Midbrain (tissue), 1 donor: ENCODE measurements around the gene SEZ6L.

Experiments used
- DNase-seq: peaks from one replicate; lab custom pipeline; 2025; lab: John Stamatoyannopoulos, UW

Gene SEZ6L

DNA sequence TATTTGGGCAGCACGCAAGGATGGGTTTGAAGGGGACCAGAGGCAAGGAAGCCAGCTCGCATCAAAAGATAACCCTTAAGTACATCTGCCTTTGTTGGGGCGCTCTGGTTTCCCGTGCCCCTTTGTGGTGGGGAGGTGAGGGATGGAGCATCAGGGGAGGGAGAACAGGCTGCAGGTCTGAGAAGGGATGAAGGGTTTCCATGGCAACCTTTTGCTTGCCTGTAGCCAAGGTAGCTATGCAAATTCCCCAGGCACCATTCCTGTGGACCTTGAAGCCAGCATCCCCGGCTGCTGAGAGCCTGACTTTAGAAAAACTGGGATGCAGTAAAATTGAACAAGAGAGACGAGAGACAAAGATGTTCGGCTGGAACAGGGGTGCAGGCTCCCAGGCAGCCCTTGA lies 75.7 kb downstream of the SEZ6L start:
- DNase-seq = no peak

DNA sequence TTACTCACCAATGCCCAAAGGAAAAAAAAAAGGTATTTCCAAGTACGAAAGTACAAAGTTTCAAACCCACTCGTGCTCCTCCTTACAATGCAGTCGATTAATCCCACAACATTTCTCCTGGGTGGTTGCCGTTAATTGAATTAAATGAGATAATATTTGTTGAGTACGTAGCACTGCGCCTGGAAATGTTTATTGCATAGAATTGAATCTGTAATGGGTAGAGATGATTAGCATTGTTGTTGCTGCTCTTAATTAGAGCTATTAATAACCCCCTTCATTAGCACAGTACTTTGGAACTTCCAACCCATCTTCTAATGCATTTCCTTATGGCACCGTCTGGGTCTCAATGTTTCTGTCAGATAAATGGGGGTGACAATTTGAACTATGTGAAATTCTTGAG lies 77.3 kb downstream of the SEZ6L start:
- no peak for DNase-seq

DNA sequence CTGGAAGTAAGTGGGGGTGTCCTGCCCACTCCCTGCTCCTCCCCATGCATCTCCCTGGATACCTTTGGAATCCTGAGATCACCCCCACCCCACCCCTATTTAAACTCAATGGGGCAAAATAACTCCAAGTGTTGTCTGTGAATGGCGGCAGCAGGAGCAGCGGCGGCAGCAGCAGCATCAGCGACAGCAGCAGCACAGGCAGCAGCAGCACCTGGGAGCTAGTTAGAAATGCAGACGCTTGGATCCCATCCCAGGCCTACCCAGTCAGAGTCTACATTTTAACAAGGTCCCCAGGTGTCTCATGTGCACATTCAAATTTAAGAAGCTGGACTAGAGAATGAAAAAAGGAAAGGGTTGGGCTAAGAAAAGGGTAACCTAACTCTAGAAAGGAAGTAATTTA lies 82.6 kb downstream of the SEZ6L start:
- no peak for DNase-seq

DNA sequence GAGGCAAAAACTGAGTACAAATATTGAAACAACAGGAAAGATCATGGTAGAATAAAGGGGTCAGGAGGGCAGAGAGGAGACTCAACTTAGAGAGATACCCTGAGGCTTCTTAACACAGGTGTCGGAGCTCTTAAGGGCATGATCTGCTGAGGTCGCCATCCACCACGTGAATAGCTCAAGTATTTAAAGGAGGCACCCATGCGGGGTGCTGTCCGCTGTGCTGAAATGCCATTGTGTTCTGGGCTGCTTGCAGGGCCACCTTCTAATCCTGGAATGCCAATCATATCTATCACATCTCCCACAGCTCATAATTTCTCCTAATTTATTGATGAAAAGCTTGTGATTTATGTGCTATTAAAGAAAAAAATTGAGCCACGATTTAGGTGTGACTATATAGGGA lies 90.2 kb downstream of the SEZ6L start:
- DNase-seq = no peak

DNA sequence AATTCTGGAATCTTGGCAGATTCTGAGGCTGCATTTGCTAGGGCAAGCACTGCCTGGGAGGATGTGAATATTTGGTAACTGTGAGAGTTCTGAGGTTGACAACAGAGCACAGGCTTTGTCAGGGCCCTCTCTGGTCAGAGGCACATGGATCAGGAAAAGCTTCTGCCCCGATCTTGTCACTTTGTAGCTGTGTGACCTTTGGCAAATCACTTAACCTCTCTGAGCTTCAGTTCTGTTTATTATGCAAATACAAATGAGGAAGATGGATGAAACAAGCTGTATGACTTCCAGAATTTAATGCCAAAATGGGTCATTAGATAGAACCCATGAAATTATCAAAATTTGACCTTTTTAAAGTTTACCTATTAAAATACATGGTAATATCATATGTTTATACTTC lies 94.9 kb downstream of the SEZ6L start:
- no peak for DNase-seq

- DNase-seq = no peak
Observed at GRCh38 chr22:26265281-26265680, 96.0 kb downstream of the SEZ6L start.

GRCh38 chr22:26265909-26266308 lies 96.6 kb downstream of the SEZ6L start:
- DNase-seq = no peak

GRCh38 chr22:26267856-26268255 lies 98.6 kb downstream of the SEZ6L start:
- DNase-seq = no peak

- DNase-seq = no peak
Observed at GRCh38 chr22:26269572-26269971, 100.3 kb downstream of the SEZ6L start.

DNA sequence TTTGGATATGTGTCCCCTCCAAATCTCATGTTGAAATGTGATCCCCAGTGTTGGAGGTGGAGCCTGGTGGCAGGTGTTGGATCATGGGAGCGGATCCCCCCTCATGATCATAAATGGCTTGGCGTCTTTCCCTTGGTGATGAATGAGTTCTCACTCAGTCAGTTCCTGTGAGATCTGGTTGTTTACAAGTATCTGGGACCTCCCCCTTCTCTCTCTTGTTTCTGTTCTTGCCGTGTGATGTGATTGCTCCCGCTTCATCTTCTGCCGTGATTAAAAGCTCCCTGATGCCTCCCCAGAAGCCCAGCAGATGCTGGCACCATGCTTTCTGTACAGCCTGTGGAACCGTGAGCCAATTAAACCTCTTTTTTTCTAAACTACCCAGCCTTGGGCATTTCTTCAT lies 102.2 kb downstream of the SEZ6L start:
- no peak for DNase-seq

GRCh38 chr22:26273011-26273675 lies 103.9 kb downstream of the SEZ6L start:
- peak; percentile 16 for DNase-seq

GRCh38 chr22:26276529-26277160 lies 107.4 kb downstream of the SEZ6L start:
- no peak for DNase-seq

- DNase-seq = no peak
Observed at GRCh38 chr22:26281941-26282340, 112.7 kb downstream of the SEZ6L start.

GRCh38 chr22:26283330-26283729 lies 114.1 kb downstream of the SEZ6L start:
- DNase-seq = no peak

DNA sequence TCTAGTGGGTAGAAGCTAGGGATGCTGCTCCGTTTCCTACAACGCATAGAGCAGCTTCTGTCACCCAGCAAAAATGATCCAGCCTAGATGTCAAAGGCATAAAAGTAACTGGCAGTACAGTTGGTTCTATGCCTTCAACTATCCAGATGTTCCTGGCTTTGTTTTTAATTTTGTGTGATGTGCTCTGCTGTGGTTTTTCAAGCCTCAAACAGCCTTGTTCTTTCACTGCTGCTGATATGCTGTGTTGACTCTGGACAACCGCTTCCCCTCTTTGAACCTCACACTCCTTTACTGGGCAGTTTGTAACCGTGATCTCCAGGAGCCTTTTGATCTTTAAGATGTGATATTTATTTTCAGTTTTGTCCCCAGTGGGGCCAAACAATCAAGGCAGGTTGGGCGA lies 116.4 kb downstream of the SEZ6L start:
- no peak for DNase-seq

GRCh38 chr22:26286091-26286820 lies 117.0 kb downstream of the SEZ6L start:
- no peak for DNase-seq

DNA sequence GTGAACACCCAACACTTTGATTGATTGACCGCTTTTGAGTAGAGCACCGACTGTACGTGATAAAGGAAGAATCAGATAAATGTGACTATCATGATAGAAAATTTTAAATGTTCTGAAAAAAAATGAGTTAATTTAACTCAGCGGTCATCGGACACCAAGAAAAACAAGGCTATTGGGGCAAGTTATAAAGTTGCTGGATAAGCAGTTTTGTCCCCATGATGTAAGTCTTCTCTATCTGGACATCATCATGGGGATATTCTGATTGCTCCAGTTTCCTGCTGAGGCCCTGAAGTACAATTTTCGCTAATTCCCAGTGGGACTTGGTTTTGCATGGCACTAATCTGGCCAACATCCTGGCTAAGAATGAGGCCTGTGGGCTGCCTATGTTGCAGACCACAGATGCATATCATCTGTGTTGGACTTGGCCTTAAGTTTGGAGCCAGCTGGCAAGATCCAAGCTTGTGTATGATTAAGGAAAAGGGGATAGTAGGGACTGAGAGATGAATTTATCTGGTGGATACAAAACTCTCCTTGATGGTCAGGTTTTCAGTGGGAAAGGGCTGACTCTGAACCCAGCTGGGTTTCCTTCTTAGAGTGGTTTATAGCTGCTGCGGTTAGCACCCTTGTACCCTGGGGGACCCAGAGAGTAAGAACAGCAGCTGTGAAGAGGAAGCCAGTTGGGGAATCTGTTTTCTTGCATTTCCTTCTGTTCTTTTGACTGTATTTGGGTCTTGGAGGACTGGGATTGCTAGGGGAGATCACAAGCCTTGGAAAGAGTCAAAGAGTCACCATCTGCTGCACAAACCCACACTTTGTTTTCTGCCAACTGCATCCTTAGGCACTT lies 118.3 kb downstream of the SEZ6L start:
- no peak for DNase-seq

DNA sequence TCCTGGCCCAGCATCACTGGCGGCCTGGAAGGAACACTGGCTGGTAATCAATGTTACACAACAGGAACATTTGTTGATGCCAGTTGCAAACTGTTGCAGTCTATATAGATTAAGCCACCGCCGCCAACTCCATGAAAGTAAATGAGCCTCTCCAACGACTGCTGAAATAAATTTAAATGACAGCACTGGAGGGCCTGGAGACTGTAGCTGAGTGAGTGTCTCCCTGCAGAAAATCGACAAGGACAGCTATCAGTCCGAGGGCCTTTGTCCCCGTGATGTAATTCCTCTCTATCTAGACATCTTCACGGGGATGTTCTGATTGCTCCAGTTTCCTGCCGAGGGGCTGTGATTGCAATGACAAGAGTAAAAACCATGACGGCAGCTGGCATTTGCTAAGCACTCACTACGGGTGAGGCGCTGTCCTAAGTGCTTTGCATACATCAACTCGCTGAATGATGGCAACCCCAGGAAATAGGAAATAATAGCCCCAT lies 120.4 kb downstream of the SEZ6L start:
- DNase-seq = no peak

DNA sequence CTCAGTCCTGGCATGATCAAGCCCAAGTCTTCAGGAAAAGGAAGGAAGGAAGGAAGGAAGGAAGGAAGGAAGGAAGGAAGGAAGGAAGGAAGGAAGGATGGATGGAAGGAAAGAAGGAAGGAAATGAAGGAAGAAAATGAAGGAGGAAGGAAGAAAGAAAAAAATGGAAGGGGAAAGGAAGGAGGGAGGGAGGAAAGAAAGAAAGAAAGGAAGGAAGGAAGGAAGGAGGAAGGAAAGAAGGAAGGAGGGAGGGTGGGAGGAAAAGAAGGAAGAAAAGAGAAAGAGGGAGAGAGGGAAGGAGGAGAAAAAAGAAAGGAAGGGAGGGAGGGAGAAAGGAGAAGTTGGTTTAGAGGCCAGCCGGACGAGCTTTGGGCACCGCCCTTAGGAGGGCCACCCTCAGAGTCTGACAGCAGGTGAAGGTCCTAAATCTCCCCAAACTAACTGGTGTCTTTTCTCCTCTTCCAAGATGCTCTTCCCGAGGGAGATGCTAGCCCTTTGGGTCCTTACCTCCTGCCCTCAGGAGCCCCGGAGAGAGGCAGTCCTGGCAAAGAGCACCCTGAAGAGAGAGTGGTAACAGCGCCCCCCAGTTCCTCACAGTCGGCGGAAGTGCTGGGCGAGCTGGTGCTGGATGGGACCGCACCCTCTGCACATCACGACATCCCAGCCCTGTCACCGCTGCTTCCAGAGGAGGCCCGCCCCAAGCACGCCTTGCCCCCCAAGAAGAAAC lies 122.8 kb downstream of the SEZ6L start:
- DNase-seq = no peak

DNA sequence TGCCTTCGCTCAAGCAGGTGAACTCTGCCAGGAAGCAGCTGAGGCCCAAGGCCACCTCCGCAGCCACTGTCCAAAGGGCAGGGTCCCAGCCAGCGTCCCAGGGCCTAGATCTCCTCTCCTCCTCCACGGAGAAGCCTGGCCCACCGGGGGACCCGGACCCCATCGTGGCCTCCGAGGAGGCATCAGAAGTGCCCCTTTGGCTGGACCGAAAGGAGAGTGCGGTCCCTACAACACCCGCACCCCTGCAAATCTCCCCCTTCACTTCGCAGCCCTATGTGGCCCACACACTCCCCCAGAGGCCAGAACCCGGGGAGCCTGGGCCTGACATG lies 123.4 kb downstream of the SEZ6L start:
- no peak for DNase-seq

GRCh38 chr22:26295563-26296126 lies 126.4 kb downstream of the SEZ6L start:
- no peak for DNase-seq
